HG03457 (cell line): ENCODE results near the gene PCDHGA12.
A peak's percentile ranks its signal among the peaks of the same experiment; 100 is the strongest.
"Not testable (repeated sequence)": the region's sequence is repeated elsewhere in the genome, so short reads cannot be mapped to it uniquely, and the experiment has no call there.

ENCODE experiments used
- ATAC-seq: cut with Tn5 transposase; IDR thresholded peaks from one replicate; pipeline ENCODE4 v1.9.1; 2021; ENCODE audit warnings: moderate number of reproducible peaks; ENCODE audit not compliant: unreplicated experiment

Gene PCDHGA12

DNA sequence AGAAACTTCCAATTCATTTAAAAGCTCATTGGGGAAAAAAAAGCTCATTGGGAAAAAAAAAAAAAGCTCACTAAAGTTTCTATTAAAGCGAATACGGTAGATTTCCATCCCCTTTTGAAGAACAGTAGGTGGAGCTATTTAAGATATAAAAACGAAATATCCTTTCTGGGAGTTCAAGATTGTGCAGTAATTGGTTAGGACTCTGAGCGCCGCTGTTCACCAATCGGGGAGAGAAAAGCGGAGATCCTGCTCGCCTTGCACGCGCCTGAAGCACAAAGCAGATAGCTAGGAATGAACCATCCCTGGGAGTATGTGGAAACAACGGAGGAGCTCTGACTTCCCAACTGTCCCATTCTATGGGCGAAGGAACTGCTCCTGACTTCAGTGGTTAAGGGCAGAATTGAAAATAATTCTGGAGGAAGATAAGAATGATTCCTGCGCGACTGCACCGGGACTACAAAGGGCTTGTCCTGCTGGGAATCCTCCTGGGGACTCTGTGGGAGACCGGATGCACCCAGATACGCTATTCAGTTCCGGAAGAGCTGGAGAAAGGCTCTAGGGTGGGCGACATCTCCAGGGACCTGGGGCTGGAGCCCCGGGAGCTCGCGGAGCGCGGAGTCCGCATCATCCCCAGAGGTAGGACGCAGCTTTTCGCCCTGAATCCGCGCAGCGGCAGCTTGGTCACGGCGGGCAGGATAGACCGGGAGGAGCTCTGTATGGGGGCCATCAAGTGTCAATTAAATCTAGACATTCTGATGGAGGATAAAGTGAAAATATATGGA, at the start of gene PCDHGA12:
Gene PCDHGA12, plus strand, starts transcription at position 176 of the 782 bp plus-strand sequence. Its CDS starts 253 bp downstream, at position 429.
- ATAC-seq, result peak; percentile 94

DNA sequence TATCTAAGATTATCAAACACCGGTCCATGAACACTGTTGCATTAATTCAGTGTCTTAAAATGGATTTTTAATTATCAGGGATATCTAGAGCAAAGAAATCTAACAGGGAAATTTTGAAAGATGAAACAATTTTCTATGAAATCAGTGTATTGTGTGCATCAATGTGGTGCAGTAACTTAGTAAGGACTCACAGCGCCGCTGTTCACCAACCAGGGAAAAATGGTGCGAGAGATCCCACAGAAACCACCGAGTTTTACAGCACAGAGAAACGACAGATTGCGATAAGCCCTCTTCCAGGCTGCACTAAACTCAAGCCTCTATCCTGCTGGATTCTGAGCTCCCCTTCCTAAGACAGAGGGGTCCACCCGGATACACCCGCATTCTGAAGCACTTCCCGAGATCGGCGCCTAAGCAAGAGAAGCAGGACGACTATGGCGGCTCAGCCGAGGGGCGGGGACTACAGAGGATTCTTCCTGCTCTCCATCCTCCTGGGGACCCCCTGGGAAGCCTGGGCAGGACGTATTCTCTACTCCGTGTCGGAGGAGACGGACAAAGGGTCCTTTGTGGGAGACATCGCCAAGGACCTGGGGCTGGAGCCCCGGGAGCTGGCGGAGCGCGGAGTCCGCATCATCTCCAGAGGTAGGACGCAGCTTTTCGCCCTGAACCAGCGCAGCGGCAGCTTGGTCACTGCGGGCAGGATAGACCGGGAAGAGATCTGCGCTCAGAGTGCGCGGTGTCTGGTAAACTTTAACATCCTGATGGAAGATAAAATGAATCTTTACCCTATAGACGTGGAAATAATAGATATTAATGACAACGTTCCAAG, 47.6 kb upstream of the PCDHGA12 start, which contains the start of gene PCDHGA7:
Gene PCDHGA7, plus strand, starts transcription at position 274 of the 826 bp plus-strand sequence. Its CDS starts 158 bp downstream, at position 432.
- no peak for ATAC-seq

DNA sequence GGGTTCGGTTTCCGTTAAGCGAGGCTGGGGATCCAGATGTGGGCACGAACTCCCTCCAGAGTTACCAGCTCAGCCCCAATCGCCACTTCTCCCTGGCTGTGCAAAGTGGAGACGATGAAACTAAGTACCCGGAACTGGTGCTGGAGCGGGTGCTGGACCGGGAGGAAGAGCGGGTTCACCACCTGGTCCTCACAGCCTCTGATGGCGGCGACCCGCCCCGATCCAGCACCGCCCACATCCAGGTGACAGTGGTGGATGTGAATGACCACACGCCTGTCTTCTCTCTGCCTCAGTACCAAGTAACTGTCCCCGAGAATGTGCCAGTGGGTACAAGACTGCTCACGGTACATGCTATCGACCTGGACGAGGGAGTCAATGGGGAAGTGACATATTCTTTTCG, 47.0 kb upstream of the PCDHGA12 start:
- no peak for ATAC-seq

DNA sequence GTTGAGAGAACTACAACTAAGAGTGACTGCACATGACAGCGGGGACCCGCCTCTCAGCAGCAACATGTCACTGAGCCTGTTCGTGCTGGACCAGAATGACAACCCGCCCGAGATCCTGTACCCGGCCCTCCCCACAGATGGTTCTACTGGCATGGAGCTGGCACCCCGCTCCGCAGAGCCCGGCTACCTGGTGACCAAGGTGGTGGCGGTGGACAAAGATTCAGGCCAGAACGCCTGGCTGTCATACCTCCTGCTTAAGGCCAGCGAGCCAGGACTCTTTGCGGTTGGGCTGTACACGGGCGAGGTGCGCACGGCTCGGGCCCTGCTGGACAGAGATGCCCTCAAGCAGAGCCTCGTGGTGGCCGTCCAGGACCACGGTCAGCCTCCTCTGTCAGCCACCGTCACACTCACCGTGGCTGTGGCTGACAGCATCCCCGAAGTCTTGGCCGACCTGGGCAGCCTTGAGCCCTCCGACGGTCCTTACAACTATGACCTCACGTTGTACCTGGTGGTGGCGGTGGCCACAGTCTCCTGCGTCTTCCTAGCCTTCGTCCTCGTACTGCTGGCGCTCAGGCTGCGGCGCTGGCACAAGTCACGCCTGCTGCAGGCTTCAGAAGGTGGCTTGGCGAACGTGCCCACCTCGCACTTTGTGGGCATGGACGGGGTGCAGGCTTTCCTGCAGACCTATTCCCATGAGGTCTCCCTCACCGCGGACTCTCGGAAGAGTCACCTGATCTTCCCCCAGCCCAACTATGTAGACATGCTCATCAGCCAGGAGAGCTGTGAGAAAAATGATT, 45.6 kb upstream of the PCDHGA12 start:
- ATAC-seq, result no peak

DNA sequence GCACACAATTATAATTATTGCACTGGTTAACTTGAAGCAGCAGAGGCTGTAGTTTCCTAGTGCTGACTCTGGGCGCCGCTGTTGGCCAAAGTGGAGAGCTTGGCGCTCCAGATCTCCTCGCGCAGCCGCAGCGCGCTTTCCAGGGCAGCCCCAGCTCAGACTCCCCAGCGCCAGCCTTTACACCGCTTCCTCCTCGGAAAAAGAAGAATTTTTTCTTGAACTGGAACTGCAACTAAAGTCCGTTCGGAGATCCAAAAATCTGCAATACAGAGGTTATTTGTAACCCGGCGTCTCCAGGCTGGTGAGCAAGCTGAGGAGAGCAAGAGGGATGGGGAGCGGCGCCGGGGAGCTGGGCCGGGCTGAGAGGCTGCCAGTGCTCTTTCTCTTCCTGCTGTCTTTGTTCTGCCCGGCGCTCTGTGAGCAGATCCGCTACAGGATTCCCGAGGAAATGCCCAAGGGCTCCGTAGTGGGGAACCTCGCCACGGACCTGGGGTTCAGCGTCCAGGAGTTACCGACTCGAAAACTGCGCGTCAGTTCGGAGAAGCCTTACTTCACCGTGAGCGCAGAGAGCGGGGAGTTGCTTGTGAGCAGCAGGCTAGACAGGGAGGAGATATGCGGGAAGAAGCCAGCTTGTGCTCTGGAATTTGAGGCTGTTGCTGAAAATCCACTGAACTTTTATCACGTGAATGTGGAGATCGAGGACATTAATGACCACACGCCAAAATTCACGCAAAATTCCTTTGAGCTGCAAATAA, 42.6 kb upstream of the PCDHGA12 start, which contains the start of gene PCDHGB4:
Gene PCDHGB4, plus strand, starts transcription at position 142 of the 755 bp plus-strand sequence. Its CDS starts 187 bp downstream, at position 329.
- ATAC-seq, result not testable (repeated sequence)

DNA sequence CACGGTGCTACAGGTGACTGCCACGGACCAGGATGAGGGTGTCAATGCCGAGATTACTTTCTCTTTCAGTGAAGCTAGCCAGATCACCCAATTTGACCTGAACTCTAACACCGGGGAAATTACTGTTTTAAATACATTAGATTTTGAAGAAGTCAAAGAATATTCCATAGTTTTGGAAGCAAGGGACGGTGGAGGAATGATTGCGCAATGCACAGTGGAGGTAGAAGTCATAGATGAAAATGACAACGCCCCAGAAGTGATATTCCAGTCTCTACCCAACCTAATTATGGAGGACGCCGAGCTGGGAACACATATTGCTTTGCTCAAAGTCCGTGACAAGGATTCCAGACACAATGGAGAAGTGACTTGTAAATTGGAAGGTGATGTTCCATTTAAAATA, 41.6 kb upstream of the PCDHGA12 start:
- ATAC-seq, result no peak

DNA sequence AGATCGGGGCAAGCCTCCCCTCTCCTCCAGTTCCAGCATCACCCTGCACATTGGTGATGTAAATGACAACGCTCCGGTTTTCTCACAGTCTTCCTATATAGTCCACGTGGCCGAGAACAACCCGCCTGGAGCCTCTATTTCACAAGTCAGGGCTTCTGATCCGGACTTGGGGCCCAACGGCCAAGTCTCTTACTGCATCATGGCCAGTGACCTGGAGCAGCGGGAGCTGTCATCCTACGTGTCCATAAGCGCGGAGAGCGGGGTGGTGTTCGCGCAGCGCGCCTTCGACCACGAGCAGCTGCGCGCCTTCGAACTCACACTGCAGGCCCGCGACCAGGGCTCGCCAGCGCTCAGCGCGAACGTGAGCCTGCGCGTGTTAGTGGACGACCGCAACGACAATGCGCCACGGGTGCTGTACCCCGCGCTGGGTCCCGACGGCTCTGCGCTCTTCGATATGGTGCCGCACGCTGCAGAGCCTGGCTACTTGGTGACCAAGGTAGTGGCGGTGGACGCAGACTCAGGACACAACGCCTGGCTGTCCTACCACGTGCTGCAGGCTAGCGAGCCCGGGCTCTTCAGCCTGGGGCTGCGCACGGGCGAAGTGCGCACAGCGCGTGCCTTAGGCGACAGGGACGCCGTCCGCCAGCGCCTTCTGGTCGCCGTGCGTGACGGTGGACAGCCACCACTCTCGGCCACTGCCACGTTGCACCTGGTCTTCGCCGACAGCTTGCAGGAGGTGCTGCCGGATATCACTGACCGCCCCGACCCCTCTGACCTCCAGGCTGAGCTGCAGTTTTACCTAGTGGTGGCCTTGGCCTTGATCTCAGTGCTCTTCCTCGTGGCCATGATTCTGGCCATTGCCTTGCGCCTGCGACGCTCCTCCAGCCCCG, 40.9 kb upstream of the PCDHGA12 start:
- ATAC-seq, result no peak

DNA sequence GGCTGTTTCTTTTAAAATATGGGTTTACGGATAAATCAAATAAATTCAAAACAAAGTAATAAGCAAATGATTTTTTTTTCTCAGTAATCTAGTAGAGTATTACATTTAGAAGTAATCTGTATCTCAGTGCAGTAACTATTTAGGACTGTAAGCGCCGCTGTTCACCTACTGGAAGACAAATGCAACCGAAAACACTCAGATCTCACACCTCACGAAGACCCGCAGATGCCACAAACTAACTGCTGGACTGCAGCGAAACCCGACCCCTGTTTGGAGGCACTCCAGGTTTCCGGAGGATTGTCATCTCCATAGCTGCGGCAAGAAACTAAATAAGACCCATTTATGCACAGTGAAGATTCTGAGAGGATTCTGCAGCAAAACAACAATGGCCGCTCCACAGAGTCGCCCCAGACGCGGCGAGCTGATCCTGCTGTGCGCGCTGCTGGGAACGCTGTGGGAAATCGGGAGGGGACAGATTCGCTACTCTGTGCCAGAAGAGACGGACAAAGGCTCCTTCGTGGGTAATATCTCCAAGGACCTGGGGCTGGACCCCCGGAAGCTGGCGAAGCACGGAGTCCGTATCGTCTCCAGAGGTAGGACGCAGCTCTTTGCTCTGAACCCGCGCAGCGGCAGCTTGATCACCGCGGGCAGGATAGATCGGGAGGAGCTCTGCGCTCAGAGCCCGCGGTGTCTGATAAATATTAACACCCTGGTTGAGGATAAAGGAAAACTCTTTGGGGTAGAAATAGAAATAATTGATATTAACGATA, 37.7 kb upstream of the PCDHGA12 start, which contains the start of gene PCDHGA8:
Gene PCDHGA8, plus strand, starts transcription at position 205 of the 770 bp plus-strand sequence. Its CDS starts 181 bp downstream, at position 386.
- no peak for ATAC-seq

DNA sequence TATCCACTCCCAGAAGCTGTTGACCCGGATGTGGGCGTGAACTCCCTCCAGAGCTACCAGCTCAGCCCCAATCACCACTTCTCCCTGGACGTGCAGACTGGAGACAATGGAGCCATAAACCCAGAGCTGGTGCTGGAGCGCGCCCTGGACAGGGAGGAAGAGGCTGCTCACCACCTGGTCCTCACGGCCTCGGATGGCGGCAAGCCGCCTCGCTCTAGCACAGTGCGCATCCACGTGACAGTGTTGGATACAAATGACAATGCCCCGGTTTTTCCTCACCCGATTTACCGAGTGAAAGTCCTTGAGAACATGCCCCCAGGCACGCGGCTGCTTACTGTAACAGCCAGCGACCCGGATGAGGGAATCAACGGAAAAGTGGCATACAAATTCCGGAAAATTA, 37.0 kb upstream of the PCDHGA12 start:
- no peak for ATAC-seq

DNA sequence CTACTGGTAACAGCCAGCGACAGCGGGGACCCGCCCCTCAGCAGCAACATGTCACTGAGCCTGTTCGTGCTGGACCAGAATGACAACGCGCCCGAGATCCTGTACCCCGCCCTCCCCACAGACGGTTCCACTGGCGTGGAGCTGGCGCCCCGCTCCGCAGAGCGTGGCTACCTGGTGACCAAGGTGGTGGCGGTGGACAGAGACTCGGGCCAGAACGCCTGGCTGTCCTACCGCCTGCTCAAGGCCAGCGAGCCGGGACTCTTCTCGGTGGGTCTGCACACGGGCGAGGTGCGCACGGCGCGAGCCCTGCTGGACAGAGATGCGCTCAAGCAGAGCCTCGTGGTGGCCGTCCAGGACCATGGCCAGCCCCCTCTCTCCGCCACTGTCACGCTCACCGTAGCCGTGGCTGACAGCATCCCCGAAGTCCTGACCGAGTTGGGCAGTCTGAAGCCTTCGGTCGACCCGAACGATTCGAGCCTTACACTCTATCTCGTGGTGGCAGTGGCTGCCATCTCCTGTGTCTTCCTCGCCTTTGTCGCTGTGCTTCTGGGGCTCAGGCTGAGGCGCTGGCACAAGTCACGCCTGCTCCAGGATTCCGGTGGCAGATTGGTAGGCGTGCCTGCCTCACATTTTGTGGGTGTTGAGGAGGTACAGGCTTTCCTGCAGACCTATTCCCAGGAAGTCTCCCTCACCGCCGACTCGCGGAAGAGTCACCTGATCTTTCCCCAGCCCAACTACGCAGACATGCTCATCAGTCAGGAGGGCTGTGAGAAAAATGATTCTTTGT, 35.7 kb upstream of the PCDHGA12 start:
- ATAC-seq, result not testable (repeated sequence)

DNA sequence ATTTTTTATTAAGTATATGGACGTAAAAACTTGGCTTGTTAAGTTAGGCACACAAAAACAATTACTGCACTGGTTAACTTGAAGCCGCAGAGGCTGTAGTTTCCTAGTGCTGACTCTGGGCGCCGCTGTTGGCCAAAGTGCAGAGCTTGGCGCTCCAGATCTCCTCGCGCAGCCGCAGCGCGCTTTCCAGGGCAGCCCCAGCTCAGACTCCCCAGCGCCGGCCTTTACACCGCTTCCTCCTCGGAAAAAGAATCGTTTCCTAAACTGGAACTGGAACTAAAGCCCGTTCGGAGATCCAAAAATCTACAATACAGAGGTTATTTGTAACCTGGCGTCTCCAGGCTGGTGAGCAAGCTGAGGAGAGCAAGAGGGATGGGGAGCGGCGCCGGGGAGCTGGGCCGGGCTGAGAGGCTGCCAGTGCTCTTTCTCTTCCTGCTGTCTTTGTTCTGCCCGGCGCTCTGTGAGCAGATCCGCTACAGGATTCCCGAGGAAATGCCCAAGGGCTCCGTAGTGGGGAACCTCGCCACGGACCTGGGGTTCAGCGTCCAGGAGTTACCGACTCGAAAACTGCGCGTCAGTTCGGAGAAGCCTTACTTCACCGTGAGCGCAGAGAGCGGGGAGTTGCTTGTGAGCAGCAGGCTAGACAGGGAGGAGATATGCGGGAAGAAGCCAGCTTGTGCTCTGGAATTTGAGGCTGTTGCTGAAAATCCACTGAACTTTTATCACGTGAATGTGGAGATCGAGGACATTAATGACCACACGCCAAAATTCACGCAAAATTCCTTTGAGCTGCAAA, 32.4 kb upstream of the PCDHGA12 start, which contains the start of gene PCDHGB5:
Gene PCDHGB5, plus strand, starts transcription at position 192 of the 796 bp plus-strand sequence. Its CDS starts 181 bp downstream, at position 373.
- not testable (repeated sequence) for ATAC-seq

DNA sequence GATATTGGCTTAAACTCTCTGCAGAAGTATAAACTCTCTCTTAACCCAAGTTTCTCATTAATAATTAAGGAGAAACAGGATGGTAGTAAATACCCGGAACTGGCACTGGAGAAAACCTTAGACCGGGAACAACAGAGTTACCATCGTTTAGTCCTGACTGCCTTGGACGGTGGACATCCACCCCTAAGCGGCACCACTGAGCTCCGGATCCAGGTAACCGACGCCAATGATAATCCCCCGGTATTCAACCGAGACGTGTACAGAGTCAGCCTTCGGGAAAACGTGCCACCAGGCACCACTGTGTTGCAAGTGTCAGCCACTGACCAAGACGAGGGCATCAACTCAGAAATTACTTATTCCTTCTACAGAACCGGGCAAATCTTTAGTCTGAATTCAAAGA, 31.7 kb upstream of the PCDHGA12 start:
- no peak for ATAC-seq

DNA sequence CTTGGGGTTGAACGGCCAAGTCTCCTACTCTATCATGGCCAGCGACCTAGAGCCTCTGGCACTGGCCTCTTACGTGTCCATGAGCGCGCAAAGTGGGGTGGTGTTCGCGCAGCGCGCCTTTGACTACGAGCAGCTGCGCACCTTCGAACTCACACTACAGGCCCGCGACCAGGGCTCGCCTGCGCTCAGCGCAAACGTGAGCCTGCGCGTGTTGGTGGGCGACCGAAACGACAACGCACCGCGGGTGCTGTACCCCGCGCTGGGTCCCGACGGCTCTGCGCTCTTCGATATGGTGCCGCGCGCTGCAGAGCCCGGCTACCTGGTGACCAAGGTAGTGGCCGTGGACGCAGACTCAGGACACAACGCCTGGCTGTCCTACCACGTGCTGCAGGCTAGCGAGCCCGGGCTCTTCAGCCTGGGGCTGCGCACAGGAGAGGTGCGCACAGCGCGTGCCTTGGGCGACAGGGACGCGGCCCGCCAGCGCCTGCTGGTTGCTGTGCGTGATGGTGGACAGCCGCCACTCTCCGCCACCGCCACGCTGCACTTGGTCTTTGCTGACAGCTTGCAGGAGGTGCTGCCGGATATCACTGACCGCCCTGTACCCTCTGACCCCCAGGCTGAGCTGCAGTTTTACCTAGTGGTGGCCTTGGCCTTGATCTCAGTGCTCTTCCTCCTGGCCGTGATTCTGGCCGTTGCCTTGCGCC, 30.6 kb upstream of the PCDHGA12 start:
- ATAC-seq, result no peak

DNA sequence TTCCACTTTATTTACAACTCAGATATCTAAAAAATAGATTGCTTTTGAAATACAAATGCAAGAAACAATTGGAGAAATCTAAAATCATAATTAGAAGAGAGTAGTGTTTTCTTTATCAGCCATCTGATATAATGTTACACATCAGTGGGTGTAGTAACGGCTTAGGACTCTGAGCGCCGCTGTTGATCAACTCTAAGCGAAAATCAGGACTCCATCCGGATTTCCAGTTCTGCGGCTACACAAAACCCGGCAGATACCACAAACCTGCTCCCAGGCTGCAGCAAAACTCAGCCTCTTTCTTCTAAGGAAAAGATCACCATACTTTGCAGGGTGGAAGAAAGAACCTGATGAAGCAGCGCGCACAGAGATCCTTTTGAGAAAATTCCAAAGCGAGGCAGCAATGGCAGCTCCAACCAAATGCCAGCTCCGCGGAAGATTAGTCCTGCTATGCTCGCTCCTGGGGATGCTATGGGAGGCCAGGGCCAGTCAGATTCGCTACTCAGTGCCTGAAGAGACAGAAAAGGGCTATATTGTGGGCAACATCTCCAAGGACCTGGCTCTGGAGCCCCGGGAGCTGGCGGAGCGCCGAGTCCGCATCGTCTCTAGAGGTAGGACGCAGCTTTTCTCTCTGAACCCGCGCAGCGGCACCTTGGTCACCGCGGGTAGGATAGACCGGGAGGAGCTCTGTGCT, 27.6 kb upstream of the PCDHGA12 start, which contains the start of gene PCDHGA9:
Gene PCDHGA9, plus strand, starts transcription at position 226 of the 691 bp plus-strand sequence. Its CDS starts 175 bp downstream, at position 401.
- no peak for ATAC-seq

DNA sequence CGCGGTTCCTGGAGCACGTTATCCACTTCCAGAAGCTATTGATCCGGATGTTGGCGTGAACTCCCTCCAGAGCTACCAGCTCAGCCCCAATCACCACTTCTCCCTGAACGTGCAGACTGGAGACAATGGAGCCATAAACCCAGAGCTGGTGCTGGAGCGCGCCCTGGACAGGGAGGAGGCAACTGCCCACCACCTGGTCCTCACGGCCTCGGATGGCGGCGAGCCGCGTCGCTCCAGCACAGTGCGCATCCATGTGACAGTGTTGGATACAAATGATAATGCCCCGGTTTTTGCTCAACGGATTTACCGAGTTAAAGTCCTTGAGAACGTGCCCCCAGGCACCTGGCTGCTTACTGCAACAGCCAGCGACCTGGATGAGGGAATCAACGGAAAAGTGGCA, 26.9 kb upstream of the PCDHGA12 start:
- no peak for ATAC-seq
